ENCODE measurements around the gene PUS10.

GRCh38 chr2:61023670-61024069 lies 5.6 kb upstream of the PUS10 start:
- TF ChIP-seq POLR2A (IDR thresholded peaks at IDR 0.05): no peak
- TF ChIP-seq CTCF (IDR thresholded peaks at IDR 0.05): no peak
